ENCODE measurements around the gene MUC22. TPM values are rescaled to one million over a fixed set of nuclear protein-coding genes. Genes with fewer than 3 reads are reported as not detected.
A peak's percentile ranks its signal among the peaks of the same experiment; 100 is the strongest.

MUC22 gene
- total RNA-seq, 1 donor from 2014 or later: not detected

- Histone ChIP-seq H3K4me3 (no peak overlapping the region), H3K4me1 (peaks cover 7% of the 10 kb centered on the region), H3K27ac (no peak overlapping the region), H3K36me3 (no peaks in the 10 kb centered on the region), H3K9me3 (no peaks in the 10 kb centered on the region), H3K27me3 (no peaks in the 10 kb centered on the region)
- intact Hi-C loops (cut with DNase I): no loop called here
- ATAC-seq (no peak), DNase-seq (no peak)
- no peak for TF ChIP-seq CTCF (IDR thresholded peaks at IDR 0.05)
These were observed 45.2 kb downstream of the MUC22 start for GRCh38 chr6:31055441-31055840.

- ATAC-seq: no peak
- Histone ChIP-seq H3K36me3 (no peaks in the 10 kb centered on the region), H3K27me3 (no peaks in the 10 kb centered on the region), H3K27ac (no peak overlapping the region), H3K4me1 (peaks cover 7% of the 10 kb centered on the region), H3K9me3 (no peaks in the 10 kb centered on the region), H3K4me3 (no peak overlapping the region)
- DNase-seq: no peak
- intact Hi-C loops (cut with DNase I): no loop called here
- no peak for TF ChIP-seq CTCF (IDR thresholded peaks at IDR 0.05)
These were observed 47.2 kb downstream of the MUC22 start for GRCh38 chr6:31057426-31058003.

- DNase-seq (no peak), ATAC-seq (peak; percentile 72)
- Histone ChIP-seq H3K27me3 (no peaks in the 10 kb centered on the region), H3K9me3 (no peaks in the 10 kb centered on the region), H3K4me1 (peaks cover 7% of the 10 kb centered on the region), H3K36me3 (no peaks in the 10 kb centered on the region), H3K27ac (no peak overlapping the region), H3K4me3 (no peak overlapping the region)
- TF ChIP-seq CTCF (IDR thresholded peaks at IDR 0.05): peak; percentile 59
- intact Hi-C loops (cut with DNase I): no loop called here
These were observed 48.0 kb downstream of the MUC22 start for GRCh38 chr6:31058128-31058894.

GRCh38 chr6:31060145-31060544, 49.9 kb downstream of the MUC22 start:
- TF ChIP-seq CTCF (IDR thresholded peaks at IDR 0.05): no peak
- no peak for DNase-seq
- intact Hi-C loops (cut with DNase I): no loop called here

GRCh38 chr6:31063906-31064435, 53.7 kb downstream of the MUC22 start:
- no peak for ATAC-seq
- DNase-seq: no peak
- no peaks in the 10 kb centered on the region for H3K36me3 ChIP-seq
- intact Hi-C loops (cut with DNase I): no loop called here
- H3K4me1 ChIP-seq: no peaks in the 10 kb centered on the region
- no peak overlapping the region for H3K27ac ChIP-seq
- no peak overlapping the region for H3K4me3 ChIP-seq
- no peaks in the 10 kb centered on the region for H3K27me3 ChIP-seq
- H3K9me3 ChIP-seq: no peaks in the 10 kb centered on the region
- TF ChIP-seq CTCF (IDR thresholded peaks at IDR 0.05): no peak

More at GRCh38 chr6:31060145-31060544, 49.9 kb downstream of the MUC22 start:
- Histone ChIP-seq H3K4me3 (no peak overlapping the region), H3K9me3 (no peaks in the 10 kb centered on the region), H3K27me3 (no peaks in the 10 kb centered on the region), H3K4me1 (peaks cover 7% of the 10 kb centered on the region), H3K27ac (no peak overlapping the region), H3K36me3 (no peaks in the 10 kb centered on the region)
- no peak for ATAC-seq

Measured in upper lobe of right lung (tissue), 1 donor.